Measurements from ENCODE around the gene RBM33.
A peak's percentile ranks its signal among the peaks of the same experiment; 100 is the strongest.

RBM33 gene

DNA sequence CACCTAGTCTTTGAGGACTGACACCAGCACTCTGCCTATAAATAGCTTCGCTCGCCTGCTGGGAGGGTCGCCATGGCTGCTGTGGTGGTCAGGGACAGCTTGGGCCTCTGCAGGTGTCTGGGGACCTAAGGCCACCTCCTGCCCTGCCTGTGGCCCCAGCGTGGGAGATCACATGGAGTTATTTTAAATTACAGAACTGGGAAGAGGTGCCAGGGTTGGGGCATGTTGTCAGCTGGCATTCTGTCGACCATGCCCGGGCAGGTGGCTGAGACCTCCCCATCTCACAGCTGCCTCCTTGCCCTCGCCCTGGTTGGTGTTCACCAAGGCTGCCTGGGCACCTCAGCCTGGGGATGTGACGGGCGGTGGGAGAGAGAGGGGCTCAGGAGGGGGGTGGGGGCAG lies 149.7 kb downstream of the RBM33 start:
- Histone ChIP-seq H3K36me3 (replicated peaks) (no peaks in the 10 kb centered on the region), H3K4me3 (no peak overlapping the region), H3K27me3 (ENCODE audit: low read depth) (no peaks in the 10 kb centered on the region), H3K9me3 (no peaks in the 10 kb centered on the region), H3K4me1 (no peaks in the 10 kb centered on the region)
- no peak for DNase-seq (ENCODE audit: low spot score in 2 of 2)
- in situ Hi-C loops (cut with MboI; ENCODE audit: low sequenced_read_pairs): no loop called here

DNA sequence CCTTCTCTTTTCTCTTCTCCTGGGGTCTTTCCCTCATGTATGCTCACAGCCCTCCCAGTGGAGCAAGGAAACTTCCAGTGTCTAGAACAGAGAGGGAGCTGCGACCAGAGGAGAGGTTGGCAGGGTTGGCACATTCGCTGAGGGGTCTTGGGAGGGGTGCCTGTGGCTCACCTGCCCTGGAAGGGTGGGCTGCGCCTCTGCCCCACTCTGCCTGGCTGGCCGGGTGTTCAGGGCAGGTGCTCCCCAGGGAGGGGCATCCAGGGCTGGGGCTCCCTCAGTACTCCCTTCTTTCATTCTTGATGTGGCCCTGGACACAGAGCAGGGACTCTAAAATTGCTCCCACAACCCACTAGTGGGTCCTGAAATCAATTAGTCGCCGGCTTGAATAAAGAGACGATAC lies 150.9 kb downstream of the RBM33 start:
- H3K27me3 ChIP-seq (ENCODE audit: low read depth): no peaks in the 10 kb centered on the region
- in situ Hi-C loops (cut with MboI; ENCODE audit: low sequenced_read_pairs): no loop called here
- H3K4me3 ChIP-seq: no peak overlapping the region
- no peak for DNase-seq (ENCODE audit: low spot score in 2 of 2)
- H3K9me3 ChIP-seq: no peaks in the 10 kb centered on the region
- no peaks in the 10 kb centered on the region for H3K4me1 ChIP-seq
- no peaks in the 10 kb centered on the region for H3K36me3 ChIP-seq (replicated peaks)

DNA sequence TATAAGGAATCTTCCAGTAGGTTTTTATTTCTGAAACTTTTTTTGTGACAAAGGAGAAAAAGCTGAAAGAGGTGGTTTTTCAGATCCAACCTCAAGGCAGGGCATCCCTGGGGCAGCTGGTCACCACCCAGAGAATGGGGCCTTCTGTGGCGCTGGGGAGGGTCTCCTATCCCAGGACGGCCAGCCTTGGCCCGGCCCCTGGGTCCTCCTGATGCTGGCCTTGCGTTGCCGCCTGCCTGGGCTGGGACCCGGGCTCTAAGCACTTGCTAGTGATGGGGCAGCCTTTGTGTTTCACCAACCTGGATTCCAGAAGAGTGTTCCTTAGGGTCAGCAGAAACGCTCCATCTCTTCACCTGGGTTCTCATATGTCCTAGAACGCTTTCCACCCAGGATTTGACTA lies 151.5 kb downstream of the RBM33 start:
- Histone ChIP-seq H3K4me1 (no peaks in the 10 kb centered on the region), H3K36me3 (replicated peaks) (no peaks in the 10 kb centered on the region), H3K27me3 (ENCODE audit: low read depth) (no peaks in the 10 kb centered on the region), H3K4me3 (no peak overlapping the region), H3K9me3 (no peaks in the 10 kb centered on the region)
- no peak for DNase-seq (ENCODE audit: low spot score in 2 of 2)
- in situ Hi-C loops (cut with MboI; ENCODE audit: low sequenced_read_pairs): no loop called here

DNA sequence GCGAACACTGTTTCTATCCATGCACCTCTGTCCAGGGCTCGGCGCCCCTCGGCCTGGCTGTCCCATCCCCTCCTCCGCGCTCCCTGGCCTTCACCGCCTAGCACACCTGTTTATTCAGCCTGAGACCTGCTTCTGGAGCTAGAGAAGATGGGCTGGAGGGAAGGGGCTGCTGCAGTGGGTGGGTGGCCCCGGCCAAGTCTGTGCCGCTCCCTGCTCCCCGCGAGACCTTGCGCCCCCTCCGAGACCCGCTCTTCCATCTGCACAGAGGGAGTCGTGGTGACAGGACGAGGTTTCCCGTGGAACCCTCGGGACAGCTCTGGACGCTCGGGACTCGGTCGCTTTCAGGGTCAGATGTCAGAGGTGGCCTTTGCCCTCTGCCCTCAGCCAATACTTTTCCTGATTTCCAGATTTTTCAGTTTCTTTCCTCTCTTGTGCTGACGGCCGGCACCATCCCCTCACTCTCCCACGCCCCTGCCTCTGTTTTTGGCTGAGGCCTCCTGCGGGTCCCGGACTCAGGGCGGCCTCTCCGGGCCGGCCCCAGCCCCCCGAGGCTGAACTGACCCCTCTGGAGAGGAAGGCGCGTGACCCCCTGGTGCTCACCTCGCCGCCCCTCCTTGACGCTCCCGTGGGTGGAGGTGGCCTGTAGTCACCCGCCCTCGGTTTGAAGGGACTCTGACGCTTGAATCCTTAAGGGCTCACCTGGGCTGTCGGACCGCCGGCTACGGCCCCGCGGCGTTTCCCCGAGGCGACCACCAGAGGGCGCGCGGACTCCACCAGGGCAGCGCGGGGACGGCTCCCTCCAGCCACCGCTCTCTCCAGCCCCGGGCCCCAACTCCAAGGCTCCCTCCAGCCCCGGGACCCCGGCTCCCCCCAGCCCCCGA lies 152.2 kb downstream of the RBM33 start:
- Histone ChIP-seq H3K4me1 (no peaks in the 10 kb centered on the region), H3K4me3 (no peak overlapping the region), H3K36me3 (replicated peaks) (no peaks in the 10 kb centered on the region), H3K9me3 (no peaks in the 10 kb centered on the region), H3K27me3 (ENCODE audit: low read depth) (no peaks in the 10 kb centered on the region)
- in situ Hi-C loops (cut with MboI; ENCODE audit: low sequenced_read_pairs): no loop called here
- DNase-seq (ENCODE audit: low spot score in 2 of 2): peak; percentile 37 to 84

DNA sequence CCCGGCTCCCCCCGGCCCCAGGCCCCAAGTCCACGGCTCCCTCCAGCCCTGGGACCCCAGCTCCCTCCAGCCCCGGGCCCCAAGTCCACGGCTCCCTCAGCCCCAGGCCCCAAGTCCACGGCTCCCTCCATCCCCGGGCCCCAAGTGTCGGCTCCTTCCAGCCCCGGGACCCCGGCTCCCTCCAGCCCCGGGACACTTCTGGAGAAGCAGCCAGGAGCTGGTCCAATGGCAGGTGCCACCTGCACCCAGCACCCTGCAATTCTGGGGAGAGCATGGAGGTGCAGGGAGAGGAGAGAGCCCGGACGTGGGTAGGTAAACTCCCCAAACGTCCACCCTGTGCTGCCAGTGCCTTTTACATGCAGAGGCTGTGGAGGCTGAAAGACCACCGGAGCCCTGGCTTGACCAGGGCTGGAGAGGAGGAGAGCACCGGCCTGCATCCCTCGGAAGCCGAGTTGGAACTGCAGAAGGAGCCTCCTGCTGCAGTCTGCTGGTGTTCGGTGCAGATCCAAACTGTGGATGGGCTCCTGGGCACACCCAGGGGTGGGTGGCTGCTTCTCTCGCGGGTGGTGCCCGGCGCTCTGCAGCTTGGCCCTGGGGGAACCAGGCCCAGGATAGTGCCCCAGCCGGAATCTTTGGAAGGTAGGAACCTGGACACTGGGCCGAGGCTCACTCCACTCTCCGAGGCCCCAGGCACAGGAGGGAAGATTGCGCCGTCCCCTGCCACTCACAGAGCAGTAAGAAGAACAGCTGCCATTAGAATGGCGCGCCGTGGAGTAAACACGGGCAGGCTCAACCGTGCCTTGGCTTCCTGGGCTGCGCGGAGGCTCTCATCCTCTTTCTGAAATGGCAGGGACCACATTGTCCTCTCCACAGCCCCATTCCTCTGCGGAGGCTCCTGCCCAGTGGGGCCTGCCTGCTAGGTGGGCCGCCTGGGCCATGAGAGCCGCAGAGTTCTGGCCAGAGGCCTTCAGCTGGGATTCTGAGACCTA lies 153.1 kb downstream of the RBM33 start:
- in situ Hi-C loops (cut with MboI; ENCODE audit: low sequenced_read_pairs): no loop called here
- H3K27me3 ChIP-seq (ENCODE audit: low read depth): no peaks in the 10 kb centered on the region

GRCh38 chr7:155798673-155799439 lies 154.4 kb downstream of the RBM33 start:
- no peak for DNase-seq (ENCODE audit: low spot score in 2 of 2)
- no peak overlapping the region for H3K4me3 ChIP-seq
- no peaks in the 10 kb centered on the region for H3K27me3 ChIP-seq (ENCODE audit: low read depth)
- in situ Hi-C loops (cut with MboI; ENCODE audit: low sequenced_read_pairs): no loop called here
- H3K4me1 ChIP-seq: no peaks in the 10 kb centered on the region
- H3K36me3 ChIP-seq (replicated peaks): no peaks in the 10 kb centered on the region
- H3K9me3 ChIP-seq: no peaks in the 10 kb centered on the region

More for the DNA sequence above, 153.1 kb downstream of the RBM33 start:
- Histone ChIP-seq H3K9me3 (no peaks in the 10 kb centered on the region), H3K36me3 (replicated peaks) (no peaks in the 10 kb centered on the region), H3K4me1 (no peaks in the 10 kb centered on the region), H3K4me3 (no peak overlapping the region)
- no peak for DNase-seq (ENCODE audit: low spot score in 2 of 2)

DNA sequence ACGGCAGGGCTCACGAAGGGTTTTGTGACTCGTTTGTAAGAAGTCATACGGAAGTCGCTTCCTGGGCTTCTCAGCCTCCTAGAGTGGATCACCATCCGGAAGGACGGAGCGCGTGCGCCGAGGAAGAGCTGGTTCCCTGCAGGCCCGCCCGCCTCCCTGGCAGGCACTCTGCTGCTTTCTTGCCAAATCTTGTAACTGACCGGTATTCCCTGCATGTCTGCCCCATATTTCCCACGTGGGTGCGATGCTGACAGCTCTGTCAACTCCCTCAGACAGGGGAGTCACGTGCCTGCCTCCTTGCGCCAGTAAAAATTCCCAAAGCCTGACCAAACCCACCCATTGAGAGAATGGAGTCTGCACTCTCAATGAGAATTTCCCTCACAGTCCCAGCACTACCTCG lies 155.1 kb downstream of the RBM33 start:
- no peaks in the 10 kb centered on the region for H3K9me3 ChIP-seq
- no peak overlapping the region for H3K4me3 ChIP-seq
- in situ Hi-C loops (cut with MboI; ENCODE audit: low sequenced_read_pairs): no loop called here
- H3K27me3 ChIP-seq (ENCODE audit: low read depth): no peaks in the 10 kb centered on the region
- peaks cover 5% of the 10 kb centered on the region for H3K4me1 ChIP-seq
- H3K36me3 ChIP-seq (replicated peaks): no peaks in the 10 kb centered on the region
- DNase-seq (ENCODE audit: low spot score in 2 of 2): no peak

GRCh38 chr7:155800301-155800700 lies 155.8 kb downstream of the RBM33 start:
- DNase-seq (ENCODE audit: low spot score in 2 of 2): no peak
- peaks cover 8% of the 10 kb centered on the region for H3K4me1 ChIP-seq
- in situ Hi-C loops (cut with MboI; ENCODE audit: low sequenced_read_pairs): loop anchor here (25.0 kb wide), 2 partner anchors 362 to 1012 kb away; no protein-coding TSS in a partner anchor
- H3K4me3 ChIP-seq: no peak overlapping the region
- H3K9me3 ChIP-seq: no peaks in the 10 kb centered on the region
- H3K27me3 ChIP-seq (ENCODE audit: low read depth): no peaks in the 10 kb centered on the region
- H3K36me3 ChIP-seq (replicated peaks): no peaks in the 10 kb centered on the region

DNA sequence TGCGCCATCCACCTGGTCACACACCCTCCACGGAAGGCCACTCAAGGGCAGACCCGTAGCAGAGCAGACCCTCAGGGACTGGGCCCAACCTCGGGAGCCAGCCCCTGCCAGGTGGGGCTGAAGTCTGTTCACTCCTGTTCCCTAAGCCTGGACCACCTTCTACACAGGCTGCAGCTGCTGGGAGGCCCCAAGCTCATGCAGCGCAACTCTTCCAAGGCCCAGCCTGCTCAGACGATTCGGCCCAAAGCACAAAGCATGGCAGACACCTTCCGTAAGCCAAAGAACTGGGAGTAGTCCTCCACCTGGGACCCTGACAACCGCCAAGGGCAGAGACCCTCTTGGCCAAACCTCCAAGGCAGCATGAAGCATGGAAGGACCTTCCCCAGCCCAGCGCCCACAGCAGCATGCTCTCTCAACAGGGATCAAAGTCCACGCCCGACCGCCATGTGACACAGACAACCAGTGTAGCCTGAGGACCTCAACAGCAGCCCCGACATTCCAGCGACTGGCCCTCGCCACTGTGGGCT lies 156.3 kb downstream of the RBM33 start:
- Histone ChIP-seq H3K36me3 (replicated peaks) (no peaks in the 10 kb centered on the region), H3K27me3 (ENCODE audit: low read depth) (no peaks in the 10 kb centered on the region), H3K4me1 (peaks cover 8% of the 10 kb centered on the region), H3K9me3 (no peaks in the 10 kb centered on the region), H3K4me3 (no peak overlapping the region)
- in situ Hi-C loops (cut with MboI; ENCODE audit: low sequenced_read_pairs): loop anchor here (25.0 kb wide), 2 partner anchors 361 to 1011 kb away; no protein-coding TSS in a partner anchor
- DNase-seq (ENCODE audit: low spot score in 2 of 2): no peak

- Histone ChIP-seq H3K4me1 (peaks cover 8% of the 10 kb centered on the region), H3K27me3 (ENCODE audit: low read depth) (no peaks in the 10 kb centered on the region), H3K9me3 (no peaks in the 10 kb centered on the region)
Measured at GRCh38 chr7:155802291-155802690, 157.8 kb downstream of the RBM33 start.

DNA sequence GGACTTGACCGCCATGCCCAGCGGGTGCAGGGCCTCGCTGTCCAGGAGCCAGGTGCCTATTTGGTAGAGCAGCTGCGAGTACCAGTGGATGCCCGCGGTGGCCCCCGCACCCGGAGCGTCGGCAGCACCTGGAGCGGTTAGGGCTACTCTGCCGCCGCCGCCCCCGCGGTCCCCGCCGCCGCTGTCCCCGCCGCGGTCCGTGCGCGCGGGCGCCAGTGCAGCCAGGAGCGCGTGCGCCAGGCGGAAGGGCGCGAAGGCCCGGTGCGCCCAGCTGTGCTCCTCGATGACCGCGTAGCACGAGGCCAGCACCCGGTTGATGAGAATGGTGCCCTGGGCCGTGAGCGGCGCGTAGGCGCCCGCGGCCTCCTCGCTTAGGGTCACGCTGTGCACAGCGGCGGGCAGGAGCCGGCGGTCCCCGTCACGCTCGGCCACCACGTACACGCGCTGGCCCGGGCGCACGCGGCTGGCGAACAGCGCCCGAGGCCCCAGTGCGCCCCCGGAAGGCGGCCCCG lies 158.5 kb downstream of the RBM33 start:
- no peak overlapping the region for H3K4me3 ChIP-seq
- no peaks in the 10 kb centered on the region for H3K36me3 ChIP-seq (replicated peaks)
- H3K27me3 ChIP-seq (ENCODE audit: low read depth): no peaks in the 10 kb centered on the region
- in situ Hi-C loops (cut with MboI; ENCODE audit: low sequenced_read_pairs): loop anchor here (25.0 kb wide), 2 partner anchors 359 to 1009 kb away; no protein-coding TSS in a partner anchor
- H3K4me1 ChIP-seq: peaks cover 8% of the 10 kb centered on the region
- DNase-seq (ENCODE audit: low spot score in 2 of 2): no peak
- H3K9me3 ChIP-seq: no peaks in the 10 kb centered on the region

More at GRCh38 chr7:155802291-155802690, 157.8 kb downstream of the RBM33 start:
- in situ Hi-C loops (cut with MboI; ENCODE audit: low sequenced_read_pairs): loop anchor here (25.0 kb wide), 2 partner anchors 360 to 1010 kb away; no protein-coding TSS in a partner anchor
- Histone ChIP-seq H3K4me3 (no peak overlapping the region), H3K36me3 (replicated peaks) (no peaks in the 10 kb centered on the region)
- DNase-seq (ENCODE audit: low spot score in 2 of 2): no peak

GRCh38 chr7:155803418-155804376 lies 159.2 kb downstream of the RBM33 start:
- Histone ChIP-seq H3K9me3 (no peaks in the 10 kb centered on the region), H3K4me3 (peak overlapping the region; percentile 7; the same call in 1 of the 2 replicates), H3K27me3 (ENCODE audit: low read depth) (no peaks in the 10 kb centered on the region), H3K36me3 (replicated peaks) (no peaks in the 10 kb centered on the region), H3K4me1 (peaks cover 8% of the 10 kb centered on the region)
- peak in 1 of 2 experiments; percentile 60 for DNase-seq (ENCODE audit: low spot score in 2 of 2)
- in situ Hi-C loops (cut with MboI; ENCODE audit: low sequenced_read_pairs): loop anchor here (25.0 kb wide), 2 partner anchors 359 to 1009 kb away; no protein-coding TSS in a partner anchor
